Activated CD4-positive, alpha-beta T cell treated with anti-CD3 and anti-CD28 coated beads, Interleukin-10, Interleukin-2, amounts not matched to agents 100 ng/mL and 50 ng/mL, durations not matched to agents 16 hours and 8 hours (primary cell): ENCODE data around the gene LAMA3.
A peak's percentile ranks its signal among the peaks of the same experiment; 100 is the strongest.

Source experiments
- DNase-seq: peaks from one replicate; pipeline ENCODE4 v3.0.0-alpha.2; 2020

LAMA3 gene

DNA sequence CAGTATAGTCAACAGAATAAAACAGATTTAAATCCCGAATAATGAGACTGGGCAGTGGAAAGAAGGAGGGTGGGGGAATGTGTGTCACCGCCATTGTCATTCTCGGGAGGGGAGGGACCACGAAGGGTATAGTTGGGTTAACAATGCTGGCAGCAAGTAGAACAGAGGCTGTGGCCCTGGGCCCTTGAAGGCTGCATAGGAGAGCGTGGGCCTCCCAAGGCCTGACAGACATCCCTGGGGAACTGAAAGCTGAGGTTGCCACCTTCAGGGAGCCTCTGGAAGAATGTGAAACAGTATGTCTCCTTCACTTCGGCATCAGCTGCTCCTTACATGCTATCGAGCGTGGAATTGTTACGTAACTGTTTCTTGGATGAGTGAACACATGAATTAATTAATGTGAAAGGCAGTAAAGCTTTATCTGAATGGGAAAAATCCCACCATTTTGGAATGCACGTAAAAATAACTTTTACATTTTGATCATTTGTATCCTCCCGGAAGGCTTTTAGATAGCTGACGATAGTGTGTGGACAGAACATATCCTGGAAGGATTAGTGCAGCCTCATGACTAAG is 232.5 kb downstream of the LAMA3 start:
- no peak for DNase-seq

- DNase-seq, result no peak
Observed at GRCh38 chr18:23922939-23923338, 233.7 kb downstream of the LAMA3 start.

DNA sequence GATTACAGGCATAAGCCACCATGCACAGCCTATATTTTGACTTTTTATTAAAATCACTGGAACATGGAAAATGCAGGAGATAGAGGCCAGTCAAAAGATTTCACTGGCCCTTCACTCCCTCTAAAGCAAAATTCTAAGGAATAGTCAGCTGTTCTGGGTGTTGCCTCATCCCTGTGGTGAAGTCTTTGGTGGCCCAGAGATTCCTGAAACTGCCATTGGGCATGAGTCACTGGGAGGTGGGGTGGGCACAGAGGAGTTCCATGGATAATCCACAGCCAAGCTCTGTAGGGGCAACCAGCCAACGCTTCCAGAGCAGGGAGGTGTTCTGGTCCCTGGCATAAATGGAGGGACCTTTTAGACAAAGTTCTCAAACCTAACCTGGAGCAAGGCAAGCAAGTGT is 235.6 kb downstream of the LAMA3 start:
- DNase-seq, result no peak

DNA sequence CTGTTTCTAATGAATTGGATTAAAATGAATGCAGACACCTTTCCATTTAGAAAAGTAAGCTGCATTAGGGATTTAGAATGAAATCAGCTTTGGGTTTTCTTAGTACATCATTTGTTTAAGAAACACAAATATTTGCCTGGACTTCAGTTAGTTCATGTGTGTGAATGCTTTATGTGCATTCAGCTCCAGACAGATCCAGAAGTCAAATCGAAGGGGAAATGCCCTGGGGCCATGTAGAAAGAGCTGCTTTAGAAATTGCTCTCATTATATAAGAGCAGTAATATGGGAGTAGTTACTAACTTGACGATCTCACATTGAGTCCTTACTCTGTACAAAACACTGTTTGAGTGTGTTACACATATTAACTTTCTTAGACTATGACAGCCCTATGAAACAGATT is 237.3 kb downstream of the LAMA3 start:
- DNase-seq, result no peak

DNA sequence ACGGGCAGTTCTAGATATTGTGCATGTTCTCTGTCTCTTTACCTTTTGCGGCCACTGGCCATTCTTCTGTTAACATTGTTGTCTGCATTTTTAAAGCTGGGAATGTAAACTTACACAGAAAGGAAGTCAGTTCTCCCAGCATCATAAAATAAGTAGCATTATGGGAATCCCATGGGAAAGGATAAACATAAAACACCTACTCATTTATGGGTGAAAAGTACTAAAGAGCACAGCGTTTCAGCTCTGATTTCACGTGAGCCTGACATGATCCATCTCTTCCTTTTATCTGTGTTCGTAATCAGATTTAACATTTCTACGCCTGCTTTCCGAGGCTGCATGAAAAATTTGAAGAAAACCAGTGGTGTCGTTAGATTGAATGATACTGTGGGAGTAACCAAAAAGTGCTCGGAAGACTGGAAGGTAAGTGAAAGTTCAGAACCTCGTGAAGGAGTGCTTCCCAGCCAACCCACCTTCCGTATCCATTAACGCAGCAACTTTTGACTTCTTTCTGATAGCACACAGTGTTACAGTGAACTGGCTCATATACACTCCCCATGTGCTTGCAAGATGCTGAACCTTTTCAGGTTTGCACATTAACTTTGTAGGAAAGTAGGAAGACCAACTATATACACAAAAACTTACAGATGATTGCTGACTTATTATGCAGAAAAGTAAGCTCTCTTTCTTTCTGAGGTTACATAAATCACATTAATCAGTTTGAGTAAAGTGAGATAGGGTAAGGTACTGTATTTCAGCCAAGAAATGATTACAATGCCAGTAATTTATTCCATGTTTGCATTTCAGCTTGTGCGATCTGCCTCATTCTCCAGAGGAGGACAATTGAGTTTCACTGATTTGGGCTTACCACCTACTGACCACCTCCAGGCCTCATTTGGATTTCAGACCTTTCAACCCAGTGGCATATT is 238.8 kb downstream of the LAMA3 start:
- DNase-seq, result no peak

DNA sequence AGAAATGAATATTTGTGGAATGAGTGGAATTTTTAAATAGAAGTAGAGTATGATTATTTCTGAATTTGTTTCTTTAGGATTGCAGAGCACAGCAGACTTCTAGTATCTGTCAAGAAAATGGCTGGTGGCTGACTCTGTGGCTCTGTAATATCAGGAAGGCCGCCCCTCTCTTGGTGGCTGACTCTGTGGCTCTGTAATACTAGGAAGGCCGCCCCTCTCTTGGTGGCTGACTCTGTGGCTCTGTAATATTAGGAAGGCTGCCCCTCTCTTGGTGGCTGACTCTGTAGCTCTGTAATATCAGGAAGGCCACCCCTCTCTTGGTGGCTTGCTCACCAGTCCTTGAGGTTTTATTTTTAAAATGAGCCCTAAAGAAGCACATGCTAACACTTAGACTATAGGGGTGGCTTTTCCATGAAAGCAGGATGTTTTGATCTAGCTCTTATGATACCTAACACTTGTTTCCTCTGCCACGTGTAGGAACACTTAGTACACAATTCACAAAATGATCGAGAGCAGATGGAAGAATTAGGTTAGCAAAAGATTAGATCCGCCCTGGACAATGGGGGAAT is 240.2 kb downstream of the LAMA3 start:
- peak; percentile 66 for DNase-seq

DNA sequence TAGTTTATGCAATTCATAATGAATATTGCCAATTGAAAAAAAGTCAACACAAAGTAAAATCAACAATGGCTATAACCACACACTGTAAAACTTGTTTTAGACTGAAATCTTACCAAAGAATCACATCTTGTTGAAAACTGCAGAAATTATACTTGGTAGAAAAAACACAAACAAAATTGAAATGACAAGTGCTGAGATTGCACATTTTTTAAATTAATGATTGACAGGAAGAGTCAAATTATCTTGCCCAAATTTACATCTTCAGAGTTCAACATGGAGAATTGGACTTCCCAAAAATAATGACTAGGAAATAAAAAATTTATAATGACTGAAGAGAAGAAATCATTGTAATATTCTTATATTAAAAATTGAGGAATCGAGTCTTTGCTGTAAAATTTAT is 240.7 kb downstream of the LAMA3 start:
- no peak for DNase-seq

DNA sequence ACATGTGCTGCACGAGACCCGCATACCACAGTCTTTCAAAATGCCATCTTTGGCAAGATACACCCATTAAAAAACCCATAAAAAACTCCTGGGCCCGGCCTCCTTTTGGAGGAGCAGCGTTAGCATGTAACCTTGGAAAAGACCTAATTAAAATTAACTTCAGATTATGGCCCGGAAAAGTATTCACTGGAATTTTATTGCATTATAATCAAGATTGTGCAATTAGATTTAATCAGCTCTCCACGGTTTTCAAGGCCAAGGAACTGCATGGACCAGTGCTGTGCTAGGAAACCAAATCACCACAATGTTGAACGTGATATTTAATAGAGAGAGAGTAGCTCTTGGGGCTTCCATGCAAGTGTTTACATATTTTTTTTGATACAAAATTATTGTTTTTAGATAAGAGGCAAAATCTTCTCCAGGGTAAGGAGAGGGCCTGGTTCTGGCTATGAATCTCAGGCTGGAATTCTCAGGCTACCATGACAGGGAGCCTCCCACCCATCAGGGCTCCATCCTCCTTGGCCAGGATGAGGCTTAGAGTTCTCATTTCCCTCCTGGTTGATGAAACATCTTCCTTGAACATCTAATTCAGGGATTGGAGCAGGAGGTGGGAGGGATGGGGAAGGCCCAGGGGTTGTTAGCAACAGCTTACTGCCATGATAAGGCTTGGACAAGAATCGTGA is 243.3 kb downstream of the LAMA3 start:
- DNase-seq, result no peak

GRCh38 chr18:23933407-23933806 is 244.2 kb downstream of the LAMA3 start:
- no peak for DNase-seq

GRCh38 chr18:23934252-23934651 is 245.0 kb downstream of the LAMA3 start:
- DNase-seq, result no peak

DNA sequence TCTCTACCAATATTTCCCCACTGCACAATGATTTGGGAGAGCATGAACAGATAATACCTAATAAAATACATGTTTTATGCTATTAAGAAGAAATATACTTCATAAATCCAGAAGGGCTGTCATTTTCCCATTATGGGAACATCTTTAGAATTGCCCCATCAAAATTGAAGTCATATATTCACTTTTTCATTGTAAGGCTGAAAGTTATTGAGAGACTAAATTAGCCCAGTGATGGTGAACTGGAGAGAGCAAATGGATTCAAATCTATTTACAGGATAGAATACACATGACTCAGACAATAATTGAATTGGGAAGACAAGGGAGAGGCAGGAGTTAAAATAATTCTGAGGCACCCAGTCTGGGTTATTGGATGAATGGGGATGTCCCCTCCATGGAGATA is 245.6 kb downstream of the LAMA3 start:
- DNase-seq, result no peak

- peak; percentile 32 for DNase-seq
Observed at GRCh38 chr18:23935804-23936203, 246.6 kb downstream of the LAMA3 start.

DNA sequence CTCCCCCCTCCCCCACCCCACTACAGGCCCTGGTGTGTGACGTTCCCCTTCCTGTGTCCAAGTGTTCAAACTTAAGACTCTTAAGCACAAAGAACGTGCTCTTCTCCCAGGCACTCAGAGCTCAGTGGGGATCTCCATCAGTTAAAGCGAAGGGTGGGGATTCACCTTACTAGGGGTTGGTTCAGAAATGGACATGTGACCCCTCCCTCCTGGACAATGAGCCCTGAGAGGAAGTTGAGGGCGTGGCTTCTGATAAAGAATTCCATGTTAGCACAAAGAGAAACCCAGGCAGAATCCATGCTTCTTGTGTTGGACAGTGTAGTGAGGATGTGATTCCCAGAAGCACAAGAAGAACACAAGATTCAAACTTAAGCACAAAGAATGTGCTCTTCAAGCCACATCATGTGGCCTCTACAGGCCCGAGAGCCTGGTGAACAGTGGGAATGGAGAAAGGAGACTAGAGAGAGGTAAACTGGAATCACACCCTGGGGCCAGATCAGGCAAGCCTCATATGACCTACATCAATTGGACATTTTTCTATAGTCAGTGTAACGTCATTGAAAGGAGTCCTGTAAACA is 247.2 kb downstream of the LAMA3 start:
- DNase-seq, result no peak

- DNase-seq, result peak; percentile 41
Observed at GRCh38 chr18:23938043-23938756, 248.9 kb downstream of the LAMA3 start.

DNA sequence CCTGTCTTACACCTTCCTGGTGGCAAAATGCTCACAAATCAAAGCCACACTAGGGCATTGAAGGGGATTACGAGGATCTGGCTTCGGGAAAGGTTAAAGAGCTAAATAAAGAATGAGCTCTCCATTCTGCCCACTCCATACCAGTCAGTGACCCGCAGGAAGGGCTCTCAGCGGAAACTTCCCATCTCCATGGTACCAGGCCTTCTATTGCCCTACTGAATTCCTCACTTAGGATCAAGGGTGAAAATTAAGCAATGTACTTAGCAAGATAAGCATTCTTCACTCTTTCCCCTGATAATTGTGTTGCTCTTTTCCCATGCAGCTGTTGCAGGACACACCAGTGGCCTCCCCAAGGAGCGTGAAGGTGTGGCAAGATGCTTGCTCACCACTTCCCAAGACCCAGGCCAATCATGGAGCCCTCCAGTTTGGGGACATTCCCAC is 249.7 kb downstream of the LAMA3 start:
- DNase-seq, result no peak

GRCh38 chr18:23939366-23939765 is 250.1 kb downstream of the LAMA3 start:
- no peak for DNase-seq

- DNase-seq, result no peak
Observed at GRCh38 chr18:23939896-23940295, 250.6 kb downstream of the LAMA3 start.

DNA sequence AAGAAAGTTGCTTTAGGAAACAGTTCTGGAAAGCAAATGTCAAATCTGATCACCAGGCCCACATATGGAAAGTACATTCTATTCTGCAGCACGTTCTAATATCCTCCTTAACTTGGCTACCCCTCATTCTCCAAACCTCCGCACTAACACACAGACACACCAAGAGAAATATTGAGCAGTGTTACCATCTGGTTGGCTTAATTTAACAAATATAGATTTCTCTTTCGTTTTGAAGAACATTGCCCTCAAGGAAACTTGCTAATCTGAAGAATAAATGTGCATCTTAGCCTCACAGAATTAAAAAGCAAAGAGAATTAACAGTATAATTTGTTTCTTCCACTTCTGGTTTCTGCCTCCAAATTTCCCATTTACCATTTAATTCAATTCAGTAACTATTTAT is 252.5 kb downstream of the LAMA3 start:
- no peak for DNase-seq

DNA sequence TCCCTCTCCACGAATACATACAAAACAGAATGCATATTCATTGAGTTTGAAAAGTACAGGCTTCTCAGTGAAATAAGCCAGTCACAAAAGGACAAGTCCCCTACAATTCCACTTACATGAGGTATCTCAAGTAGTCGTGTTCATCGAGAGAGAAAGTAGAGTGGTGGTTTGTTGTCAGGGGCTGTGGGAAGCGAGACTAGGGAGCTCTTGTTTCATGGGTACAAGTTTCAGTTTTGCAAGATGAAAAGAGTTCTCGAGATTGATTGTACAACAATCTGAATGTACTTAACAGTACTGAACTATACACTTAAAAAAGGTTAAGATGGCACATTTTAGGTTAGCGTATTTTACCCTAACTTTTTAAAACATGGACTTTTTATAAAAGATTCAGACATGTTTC is 253.9 kb downstream of the LAMA3 start:
- DNase-seq, result peak; percentile 69

- peak; percentile 20 for DNase-seq
Observed at GRCh38 chr18:23943903-23944624, 254.8 kb downstream of the LAMA3 start.

DNA sequence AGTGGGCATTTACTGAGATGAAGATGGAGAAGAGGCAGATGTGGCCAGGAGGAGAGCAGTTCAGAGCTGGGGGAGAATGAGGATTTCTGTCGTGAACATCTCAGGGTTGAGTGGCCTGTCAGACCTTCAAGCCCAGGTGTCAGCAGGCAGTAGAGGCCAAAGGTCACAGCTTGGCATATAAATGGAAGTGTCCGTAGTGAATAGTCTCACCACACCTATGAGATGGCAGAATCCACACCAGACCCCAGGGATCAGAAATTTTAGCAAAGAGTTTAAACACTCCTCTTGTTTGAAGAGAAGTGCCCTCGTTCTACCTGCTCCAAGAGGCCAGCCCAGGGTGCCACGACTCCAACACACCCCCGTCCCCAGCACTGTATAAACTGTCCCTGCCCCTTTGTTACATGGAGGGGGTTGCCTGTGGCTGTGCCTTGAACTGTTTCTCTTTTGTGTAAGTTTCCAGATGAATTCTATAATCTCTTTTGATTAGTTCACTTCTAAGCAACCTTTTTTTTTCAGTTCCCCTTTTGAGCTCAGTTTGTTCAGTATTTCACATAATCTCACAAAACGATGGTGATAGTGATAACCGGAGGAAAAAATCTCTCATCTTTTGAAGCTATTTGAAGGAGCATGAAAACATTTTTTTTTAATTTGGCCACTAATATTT is 256.3 kb downstream of the LAMA3 start:
- DNase-seq, result no peak
